ENCODE measurements around the gene MPO.

MPO gene

DNA sequence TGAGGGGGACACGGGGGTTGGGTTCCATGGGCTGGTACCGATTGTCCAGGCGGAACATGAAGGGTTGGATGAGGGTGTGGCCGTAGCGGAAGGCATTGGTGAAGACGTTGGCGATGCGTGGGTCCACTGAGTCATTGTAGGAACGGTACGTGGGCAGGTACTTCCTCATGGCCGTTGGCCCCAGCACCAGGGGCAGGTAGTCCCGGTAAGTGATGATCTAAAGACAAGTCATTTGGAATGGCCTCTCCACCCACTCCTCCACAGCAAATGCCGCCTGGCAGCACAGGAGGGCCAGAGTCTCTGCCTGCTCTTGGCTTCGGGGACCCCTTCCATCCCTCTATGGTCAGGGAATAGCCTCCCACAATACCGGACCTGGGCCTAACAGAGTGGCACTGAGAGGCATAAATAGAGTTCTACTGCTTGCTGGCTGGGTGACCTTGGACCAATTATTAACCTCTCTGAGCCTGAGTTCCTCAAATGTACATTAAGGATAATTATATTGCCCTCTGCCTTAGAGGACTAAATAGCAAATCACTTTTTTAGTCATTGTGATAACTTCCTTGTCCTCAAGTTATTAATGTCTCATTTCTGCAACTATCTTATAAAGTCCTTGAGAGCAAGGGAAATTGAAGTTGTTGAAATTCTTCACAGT, 7.2 kb downstream of the MPO start:
- no peak for DNase-seq (ENCODE audit: insufficient read length)
- peak; percentile 91 for FAIRE-seq
- TF ChIP-seq POLR2A (IDR thresholded peaks at IDR 0.05; ENCODE audit: low read depth, low read length) (no peak), POLR2AphosphoS5 (IDR thresholded peaks at IDR 0.05; ENCODE audit: low read depth, low read length) (no peak), TAF1 (IDR thresholded peaks at IDR 0.05; ENCODE audit: borderline replicate concordance, low read depth, low read length) (no peak)

DNA sequence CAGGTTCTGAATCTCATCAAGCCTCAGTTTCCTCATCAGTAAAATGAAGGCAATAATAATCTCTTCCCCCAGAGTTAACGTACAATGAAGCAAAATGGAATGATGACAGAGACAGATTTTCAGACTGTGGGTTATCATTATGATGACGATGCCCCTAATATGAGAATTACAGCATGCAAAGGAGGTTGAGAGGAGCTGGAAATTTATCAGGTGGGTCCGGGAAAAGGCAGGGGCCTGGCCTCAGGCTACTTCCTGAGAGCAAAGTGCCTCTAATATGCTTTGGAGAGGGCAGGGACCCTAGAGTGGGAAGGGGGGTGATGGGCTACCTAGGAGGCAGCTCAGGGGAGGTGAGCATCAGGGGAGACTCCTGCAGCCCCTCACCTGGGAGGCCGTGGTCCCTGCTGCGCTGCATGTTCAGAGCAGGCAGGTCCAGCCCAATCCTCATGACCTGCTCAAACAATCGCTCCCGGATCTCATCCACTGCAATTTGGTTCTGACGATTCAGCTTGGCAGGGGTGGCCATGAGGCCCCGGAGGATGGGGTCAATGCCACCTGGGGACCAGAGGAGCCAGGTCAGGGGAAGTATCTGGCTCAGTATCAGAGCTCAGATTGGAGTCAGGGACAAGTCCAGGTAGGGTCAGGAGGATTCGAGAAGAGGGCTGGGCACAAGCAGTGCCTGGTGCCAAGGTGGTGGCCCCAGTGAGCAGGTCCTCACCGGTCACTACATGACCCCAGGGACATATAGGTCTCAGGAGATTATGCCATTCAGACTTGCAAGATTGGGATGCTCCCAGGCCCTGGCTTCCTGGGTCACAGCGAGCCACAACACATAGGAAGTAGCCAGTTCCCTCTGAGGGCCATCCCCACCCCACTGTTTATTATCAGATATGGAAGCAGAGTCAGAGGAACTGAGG, 8.1 kb downstream of the MPO start:
- TF ChIP-seq POLR2A (IDR thresholded peaks at IDR 0.05; ENCODE audit: low read depth, low read length): no peak
- TF ChIP-seq TAF1 (IDR thresholded peaks at IDR 0.05; ENCODE audit: borderline replicate concordance, low read depth, low read length): no peak
- no peak for TF ChIP-seq POLR2AphosphoS5 (IDR thresholded peaks at IDR 0.05; ENCODE audit: low read depth, low read length)
- FAIRE-seq: no peak
- no peak for DNase-seq (ENCODE audit: insufficient read length)

DNA sequence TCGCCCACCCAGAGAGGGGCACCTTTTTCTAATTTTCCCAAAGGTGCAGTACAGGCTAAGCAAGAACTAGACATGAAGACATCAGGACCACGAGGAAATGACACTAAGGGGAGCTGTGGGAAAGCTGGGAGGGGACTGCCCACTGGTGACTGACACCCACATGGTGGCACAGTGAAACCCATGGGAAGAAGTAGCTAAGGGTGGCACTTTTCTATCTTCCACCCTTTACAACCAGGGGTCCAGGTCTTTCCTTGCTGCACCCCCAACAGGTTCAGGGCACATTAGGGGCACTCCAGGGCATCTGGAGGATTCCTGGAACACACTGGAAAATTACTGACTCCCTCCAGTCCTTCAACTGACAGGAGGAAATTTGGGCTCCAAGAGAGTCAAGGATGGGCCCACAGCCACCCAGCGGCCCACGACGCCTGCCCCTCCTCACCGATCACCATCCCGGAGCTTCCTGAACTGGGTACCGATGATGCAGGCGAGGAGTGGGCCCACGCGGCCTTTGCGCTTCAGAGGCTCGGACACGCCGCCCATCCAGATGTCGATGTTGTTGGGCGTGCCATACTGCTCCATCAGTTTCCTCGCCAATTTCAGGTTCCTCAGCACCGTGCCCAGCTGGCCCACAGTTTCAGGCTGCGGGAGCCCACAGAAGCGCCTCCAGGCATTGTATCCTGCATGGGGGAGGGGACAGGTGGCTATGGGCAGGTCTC, 9.4 kb downstream of the MPO start:
- TF ChIP-seq POLR2AphosphoS5 (IDR thresholded peaks at IDR 0.05; ENCODE audit: low read depth, low read length): no peak
- DNase-seq (ENCODE audit: insufficient read length) (no peak), FAIRE-seq (no peak)

DNA sequence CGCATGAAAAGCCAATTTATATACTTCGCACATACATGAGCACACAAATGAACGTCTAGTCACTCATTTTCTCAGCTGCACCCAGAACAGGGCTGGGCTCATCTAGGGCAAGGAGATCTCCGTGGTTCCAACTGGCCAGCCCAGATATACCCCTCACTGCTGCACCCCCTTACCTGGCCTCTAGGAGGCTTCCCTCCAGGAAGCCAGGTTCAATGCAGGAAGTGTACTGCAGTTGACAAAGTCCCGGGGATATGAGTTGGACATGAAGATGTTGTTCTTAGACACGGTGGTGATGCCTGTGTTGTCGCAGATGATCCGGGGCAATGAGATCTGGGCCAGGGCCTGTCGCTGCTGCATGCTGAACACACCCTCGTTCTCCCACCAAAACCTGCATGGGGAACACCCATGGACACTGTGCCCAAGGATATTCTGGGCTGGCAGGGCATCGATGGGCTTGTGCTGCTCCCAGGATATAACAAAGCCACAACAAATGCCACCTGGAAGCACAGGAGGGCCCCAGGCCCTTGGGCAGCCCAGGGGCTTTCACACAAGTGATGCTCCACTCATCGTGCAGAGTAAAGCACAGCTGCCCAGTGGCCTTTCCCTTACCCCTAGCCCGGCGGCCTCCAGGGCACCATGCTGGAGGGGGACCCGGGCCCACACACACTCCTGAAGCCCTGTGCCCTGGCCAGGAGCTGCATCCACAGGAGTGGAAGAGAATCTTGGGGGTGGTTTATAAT, 10.1 kb downstream of the MPO start:
- DNase-seq (ENCODE audit: insufficient read length): no peak
- no peak for TF ChIP-seq POLR2A (IDR thresholded peaks at IDR 0.05; ENCODE audit: low read depth, low read length)
- no peak for TF ChIP-seq TAF1 (IDR thresholded peaks at IDR 0.05; ENCODE audit: borderline replicate concordance, low read depth, low read length)
- no peak for TF ChIP-seq POLR2AphosphoS5 (IDR thresholded peaks at IDR 0.05; ENCODE audit: low read depth, low read length)
- FAIRE-seq: no peak

DNA sequence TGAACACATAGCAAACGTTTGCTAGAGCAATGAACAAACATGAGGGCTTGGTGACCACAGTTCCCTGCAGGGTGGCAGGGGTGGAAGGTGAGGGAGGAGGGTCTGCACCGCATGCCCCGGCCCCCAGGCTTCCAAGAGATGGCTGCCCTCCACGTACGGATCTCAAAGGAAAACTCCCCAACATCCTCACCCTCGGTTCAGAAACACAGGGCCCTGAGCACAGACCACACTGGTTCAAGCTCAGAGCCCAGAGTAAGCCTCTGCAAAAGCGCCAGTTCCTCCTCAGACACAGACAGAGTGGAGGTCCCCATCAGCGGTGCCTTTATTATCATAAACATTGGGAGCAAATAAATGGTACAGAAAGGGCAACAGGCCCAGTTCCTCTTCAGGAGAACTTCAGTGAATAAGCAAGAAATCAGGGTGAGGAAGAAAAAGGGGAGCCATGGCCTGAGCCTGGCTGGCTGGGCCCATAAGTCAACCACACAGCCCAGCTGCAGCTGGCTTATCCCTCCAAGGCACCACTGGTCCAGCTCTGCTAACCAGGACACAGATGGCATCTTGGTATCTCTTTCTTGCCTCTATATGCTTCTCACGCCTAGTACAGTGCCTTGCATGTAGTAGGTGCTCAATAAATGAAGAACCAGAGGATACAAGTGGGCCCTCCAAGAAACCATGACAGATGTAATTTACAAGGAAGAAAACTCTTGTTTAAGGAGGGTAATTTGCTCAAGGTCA, 11.0 kb downstream of the MPO start:
- DNase-seq (ENCODE audit: insufficient read length) (no peak), FAIRE-seq (no peak)
- no peak for TF ChIP-seq TAF1 (IDR thresholded peaks at IDR 0.05; ENCODE audit: borderline replicate concordance, low read depth, low read length)
- TF ChIP-seq POLR2A (IDR thresholded peaks at IDR 0.05; ENCODE audit: low read depth, low read length): no peak
- no peak for TF ChIP-seq POLR2AphosphoS5 (IDR thresholded peaks at IDR 0.05; ENCODE audit: low read depth, low read length)

DNA sequence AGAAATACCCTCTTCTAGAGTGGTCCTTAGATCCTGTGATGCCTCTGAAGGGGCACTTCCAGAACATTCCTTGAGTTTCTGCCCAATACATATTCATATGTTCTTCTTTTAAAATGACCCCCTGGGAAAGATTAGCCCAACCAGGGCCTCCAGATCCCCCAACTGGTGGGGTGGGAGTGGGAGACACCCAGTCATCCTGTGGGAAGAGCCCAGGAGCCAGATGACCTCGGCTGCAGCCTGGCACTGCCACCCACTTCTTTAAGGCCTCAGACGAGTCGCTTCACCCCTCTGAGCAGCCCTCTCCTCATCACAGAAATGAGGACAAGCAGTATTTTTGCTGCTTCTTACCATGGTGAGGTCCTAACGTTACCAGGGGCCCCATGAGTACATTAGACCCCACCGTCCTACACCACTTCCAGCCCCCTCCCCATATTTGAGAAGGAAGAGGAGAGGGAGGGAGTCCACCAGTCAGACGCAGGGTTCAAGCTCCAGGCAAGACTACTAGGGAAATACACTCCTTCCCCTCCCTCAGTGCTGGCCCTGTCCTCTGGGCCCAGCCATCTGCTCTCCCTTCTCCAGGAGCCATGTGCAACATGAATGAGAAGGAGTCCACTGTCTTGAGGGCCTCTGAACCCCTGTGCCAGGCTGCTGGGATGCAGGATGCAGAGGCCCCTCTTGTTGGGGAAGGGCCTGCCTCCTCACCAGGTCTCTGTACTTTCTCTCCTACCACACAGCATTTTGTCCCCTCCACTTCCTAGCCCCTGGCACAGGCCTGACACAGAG, 11.8 kb downstream of the MPO start:
- no peak for FAIRE-seq
- DNase-seq (ENCODE audit: insufficient read length): no peak
- TF ChIP-seq POLR2AphosphoS5 (IDR thresholded peaks at IDR 0.05; ENCODE audit: low read depth, low read length) (no peak), TAF1 (IDR thresholded peaks at IDR 0.05; ENCODE audit: borderline replicate concordance, low read depth, low read length) (no peak), POLR2A (IDR thresholded peaks at IDR 0.05; ENCODE audit: low read depth, low read length) (no peak)

DNA sequence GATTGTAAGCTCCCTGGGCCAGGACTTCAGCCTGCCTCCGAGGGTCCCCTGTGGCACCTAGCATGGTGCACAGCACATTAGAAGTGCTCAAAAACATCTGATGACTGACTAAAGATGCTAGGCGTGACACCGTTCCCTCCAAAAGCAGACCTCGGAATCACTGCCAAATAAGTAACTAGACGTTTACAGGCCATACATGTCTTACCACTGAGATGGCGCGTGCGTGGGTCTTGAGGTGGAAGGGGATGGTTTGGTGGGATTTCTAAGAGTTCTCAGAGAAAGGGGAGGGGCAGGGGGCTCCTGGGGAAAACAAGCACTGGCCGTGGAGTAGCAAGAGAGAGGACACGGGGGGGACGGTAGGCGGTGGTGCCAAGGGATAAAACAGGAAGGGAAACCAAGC, 12.4 kb downstream of the MPO start:
- FAIRE-seq (no peak), DNase-seq (ENCODE audit: insufficient read length) (no peak)
- TF ChIP-seq POLR2AphosphoS5 (IDR thresholded peaks at IDR 0.05; ENCODE audit: low read depth, low read length) (no peak), TAF1 (IDR thresholded peaks at IDR 0.05; ENCODE audit: borderline replicate concordance, low read depth, low read length) (no peak), POLR2A (IDR thresholded peaks at IDR 0.05; ENCODE audit: low read depth, low read length) (no peak)

DNA sequence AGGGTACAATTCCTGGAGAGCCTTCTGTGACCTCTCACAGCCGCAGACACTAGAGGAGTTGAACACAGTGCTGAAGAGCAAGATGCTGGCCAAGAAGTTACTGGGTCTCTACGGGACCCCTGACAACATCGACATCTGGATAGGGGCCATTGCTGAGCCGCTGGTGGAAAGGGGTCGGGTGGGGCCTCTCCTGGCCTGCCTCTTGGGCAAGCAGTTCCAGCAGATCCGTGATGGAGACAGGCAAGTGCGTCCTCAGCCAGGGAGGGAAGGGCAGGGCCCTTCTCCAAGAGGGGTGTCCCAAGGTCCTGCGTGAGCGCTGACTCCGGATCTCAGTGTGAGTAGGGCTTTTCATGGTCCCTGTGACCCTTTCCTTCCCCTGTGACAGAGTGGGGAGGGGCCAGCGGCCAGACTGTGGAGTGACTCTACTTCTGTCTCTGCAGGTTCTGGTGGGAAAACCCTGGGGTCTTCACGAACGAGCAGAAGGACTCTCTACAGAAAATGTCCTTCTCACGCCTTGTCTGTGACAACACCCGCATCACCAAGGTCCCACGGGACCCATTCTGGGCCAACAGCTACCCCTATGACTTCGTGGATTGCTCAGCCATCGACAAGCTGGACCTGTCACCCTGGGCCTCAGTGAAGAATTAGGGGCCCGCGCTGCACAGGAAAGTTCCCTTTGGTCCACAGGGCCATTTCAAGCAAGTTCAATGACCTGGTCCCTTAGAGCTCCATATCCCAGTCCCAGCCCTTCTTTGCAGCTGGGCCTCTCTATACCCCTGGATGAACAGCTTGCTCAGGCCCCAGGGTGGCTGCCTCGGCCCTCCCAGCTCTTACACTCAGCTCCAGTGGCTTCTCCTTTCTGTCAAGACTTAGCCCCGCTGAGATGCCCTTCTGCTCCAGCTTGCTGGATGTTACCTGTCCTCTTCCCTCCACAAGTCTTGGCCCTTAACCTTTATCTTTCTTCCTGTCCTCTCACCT, 13.1 kb downstream of the MPO start:
- no peak for FAIRE-seq
- DNase-seq (ENCODE audit: insufficient read length): no peak
- TF ChIP-seq POLR2A (IDR thresholded peaks at IDR 0.05; ENCODE audit: low read depth, low read length) (no peak), TAF1 (IDR thresholded peaks at IDR 0.05; ENCODE audit: borderline replicate concordance, low read depth, low read length) (no peak), POLR2AphosphoS5 (IDR thresholded peaks at IDR 0.05; ENCODE audit: low read depth, low read length) (no peak)

Measured in GM12892 (cell line).